Endothelial cell of umbilical vein (primary cell): ENCODE data around the gene IPO9. TPM values are rescaled to one million over a fixed set of nuclear protein-coding genes. Genes with fewer than 3 reads are reported as not detected.

Source experiments
- BruUV-seq: library from RNA; stranded (reverse); fragments of 400-500 nt; replicated peaks from 2 replicates; lab custom pipeline; 2021; lab: Mats Ljungman, UMichigan
- CTCF ChIA-PET: fragments of 300-600, 350-600 bp; sonication (Branson Sonifier 250); formaldehyde crosslinking; loops from one replicate; lab custom pipeline; 2021; ENCODE audit warnings: antibody characterized with exemption, inconsistent platforms; lab: Charles Lee
- POLR2A ChIA-PET: fragments of 300-600, 350-600 bp; sonication (Branson Sonifier 250); formaldehyde crosslinking; loops from one replicate; lab custom pipeline; 2021; ENCODE audit warnings: antibody characterized with exemption, inconsistent platforms; lab: Charles Lee
- DNase-seq: peaks from one replicate; pipeline ENCODE4 v3.0.0-alpha.2; 2011; ENCODE audit warnings: low read depth, low spot score
- FAIRE-seq: peaks from 2 replicates; lab custom pipeline; 2011; peaks lifted over from hg19 to GRCh38; lab: Jason Lieb, UNC
- H2AFZ ChIP-seq: 2 replicates; pipeline ENCODE4 v1.6.0; 2012; ENCODE audit warnings: low read depth, low read length, control low read depth, inconsistent platforms
- H3K27ac ChIP-seq: 2 replicates; pipeline ENCODE4 v1.5.1; 2011; ENCODE audit warnings: low read depth, mild to moderate bottlenecking, control low read depth, low read length, moderate library complexity; ENCODE audit not compliant: insufficient read depth
- H3K27me3 ChIP-seq, 2 experiments: 2 replicates each; pipeline versions ENCODE4 v1.6.0 to v1.6.1; 2011; ENCODE audit warnings: low read length in 2 of 2, mixed read lengths in 1 of 2; ENCODE audit not compliant: control insufficient read depth in 2 of 2, insufficient read depth in 2 of 2
- H3K36me3 ChIP-seq, 2 experiments: 2 replicates in 1 of 2; 3 replicates in 1 of 2; pipeline ENCODE4 v1.5.1; 2011; ENCODE audit warnings: low read length in 2 of 2, mild to moderate bottlenecking in 1 of 2, moderate library complexity in 1 of 2; ENCODE audit not compliant: control insufficient read depth in 2 of 2, insufficient read depth in 2 of 2; ENCODE audit errors: extremely low read depth in 1 of 2
- H3K4me1 ChIP-seq: 3 replicates; pipeline ENCODE4 v1.5.1; 2011; ENCODE audit warnings: mild to moderate bottlenecking, low read length; ENCODE audit not compliant: control insufficient read depth, insufficient read depth; ENCODE audit errors: extremely low read depth
- H3K4me2 ChIP-seq: 2 replicates; pipeline ENCODE4 v1.6.1; 2011; ENCODE audit warnings: low read length, control low read depth, mixed read lengths; ENCODE audit not compliant: insufficient read depth
- H3K4me3 ChIP-seq, 3 experiments: fragments of 200-600 bp in 1 of 3; sonication (generic), shearing (Covaris generic) in 1 of 3; replicated peaks in 1 of 3; 2 replicates each; pipeline ENCODE4 v1.5.1; 2011 to 2016; ENCODE audit warnings: control low read depth in 3 of 3, low read length in 3 of 3, mild to moderate bottlenecking in 2 of 3, inconsistent platforms in 1 of 3, low read depth in 1 of 3, moderate library complexity in 1 of 3; ENCODE audit not compliant: insufficient read depth in 1 of 3
- H3K79me2 ChIP-seq: 2 replicates; pipeline ENCODE4 v1.6.0; 2012; ENCODE audit warnings: low read length, inconsistent platforms; ENCODE audit not compliant: control insufficient read depth, insufficient read depth
- H3K9ac ChIP-seq: replicated peaks from 2 replicates; pipeline ENCODE3; 2011; ENCODE audit warnings: low read length, control low read depth; ENCODE audit not compliant: insufficient read depth; ENCODE audit errors: extremely low read depth
- H3K9me1 ChIP-seq: replicated peaks from 3 replicates; pipeline ENCODE4 v1.6.0; 2011; ENCODE audit warnings: mild to moderate bottlenecking, low read length; ENCODE audit not compliant: control insufficient read depth, insufficient read depth; ENCODE audit errors: extremely low read depth
- H3K9me3 ChIP-seq: replicated peaks from 2 replicates; pipeline ENCODE4 v1.5.1; 2012; ENCODE audit warnings: low read length, inconsistent platforms; ENCODE audit not compliant: control insufficient read depth, insufficient read depth
- H4K20me1 ChIP-seq: replicated peaks from 2 replicates; pipeline ENCODE3; 2011; ENCODE audit warnings: mild to moderate bottlenecking, low read length; ENCODE audit not compliant: control insufficient read depth, insufficient read depth; ENCODE audit errors: extremely low read depth
- CTCF ChIP-seq, 2 donors: IDR thresholded peaks; 1 replicate in 1 of 2; 2 replicates in 1 of 2; pipeline ENCODE4 v1.5.1; 2011; ENCODE audit warnings: low read length in 2 of 2, mild to moderate bottlenecking in 2 of 2, moderate library complexity in 2 of 2, control low read depth in 1 of 2, inconsistent platforms in 1 of 2, low read depth in 1 of 2; ENCODE audit not compliant: insufficient read depth in 1 of 2; ENCODE audit errors: extremely low read depth in 1 of 2
- EZH2 ChIP-seq: IDR thresholded peaks from 2 replicates; pipeline ENCODE4 v1.6.1; 2012; ENCODE audit warnings: borderline replicate concordance, low read depth, mild to moderate bottlenecking, moderate library complexity, low read length, inconsistent platforms; ENCODE audit not compliant: severe bottlenecking
- FOS ChIP-seq: IDR thresholded peaks from 2 replicates; pipeline ENCODE4 v1.6.1; 2011; ENCODE audit warnings: mild to moderate bottlenecking, low read length, moderate library complexity, borderline replicate concordance; ENCODE audit not compliant: insufficient read depth
- GATA2 ChIP-seq: IDR thresholded peaks from 2 replicates; pipeline ENCODE4 v1.7.0; 2011; ENCODE audit warnings: low read depth, mild to moderate bottlenecking, moderate library complexity, mixed read lengths, low read length; ENCODE audit not compliant: insufficient read length, insufficient read depth
- JUN ChIP-seq: IDR thresholded peaks from 2 replicates; pipeline ENCODE4 v1.6.1; 2011; ENCODE audit warnings: borderline replicate concordance, low read depth; ENCODE audit not compliant: insufficient read length, insufficient read depth
- MYC ChIP-seq: IDR thresholded peaks from one replicate; pipeline ENCODE4 v1.6.1; 2011; ENCODE audit warnings: mild to moderate bottlenecking, low read depth, low read length
- POLR2A ChIP-seq: IDR thresholded peaks from 2 replicates; pipeline ENCODE4 v1.6.1; 2012; ENCODE audit warnings: low read depth, mild to moderate bottlenecking, control low read depth, low read length
- POLR2AphosphoS5 ChIP-seq: IDR thresholded peaks from 2 replicates; pipeline ENCODE4 v1.6.1; 2012; ENCODE audit warnings: low read depth, mild to moderate bottlenecking, control low read depth, low read length, moderate library complexity; ENCODE audit not compliant: insufficient read depth
- dilution Hi-C: fragments of 300-500 bp; cut with MboI; formaldehyde crosslinking; loops from one replicate; pipeline ENCODE4 v1.15.0; 2019; ENCODE audit warnings: low sequenced_read_pairs; ENCODE audit not compliant: extremely low pct_ligation_motif_present
- intact Hi-C: fragments of 100-400 bp; cut with micrococcal nuclease; formaldehyde crosslinking; loops from one replicate; pipeline ENCODE4 v1.10.0; 2022
- polyA plus RNA-seq, 4 experiments: library from polyadenylated mRNA; depleted of rRNA in 3 of 4; stranded (reverse) in 3 of 4; unstranded in 1 of 4; fragments of >200 nt; gene quantifications; 2 replicates each; pipeline versions ENCODE4 v1.2.1 to v1.2.3, GENCODE V29; 2011 to 2012; ENCODE audit warnings: missing spikeins in 1 of 4
- total RNA-seq: library from RNA; stranded (reverse); gene quantifications from 2 replicates; pipeline ENCODE4 v1.2.3, GENCODE V29; 2021
- TF ChIP-seq, protein P1 (sequence below): IDR thresholded peaks from 2 replicates; pipeline ENCODE4 v1.6.1; 2011; ENCODE audit not compliant: insufficient read depth, insufficient read length

The IPO9 gene
- total and polyA plus RNA-seq, 2 donors (not counting 3 experiments of a cell fraction or from before 2014, with no cell fraction given): 53.4 to 104 TPM

DNA sequence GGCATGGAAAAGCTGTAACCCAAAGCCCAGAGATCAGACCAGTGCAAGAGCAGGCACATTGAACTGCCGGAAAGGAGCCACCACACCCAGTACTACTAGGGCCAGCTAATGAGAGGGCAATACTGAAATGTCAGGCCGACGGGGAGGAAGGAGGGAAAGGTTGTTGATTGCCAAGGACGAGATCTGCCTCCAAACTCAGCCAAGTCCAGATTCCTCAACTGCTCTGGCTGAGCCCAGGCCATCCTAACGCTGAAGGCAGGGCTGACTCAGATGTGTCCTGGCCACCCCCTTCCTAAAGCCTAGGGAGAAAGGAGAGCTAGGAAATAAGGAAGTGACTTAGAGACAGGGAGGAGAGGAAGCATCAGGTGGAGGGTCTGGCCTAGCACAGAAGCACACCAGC lies 42.1 kb upstream of the IPO9 start:
- Histone ChIP-seq H3K9me3 (no peaks in the 10 kb centered on the region), H3K9ac (no peak overlapping the region), H3K27me3 (no peaks in the 10 kb centered on the region), H3K79me2 (peaks cover 9% of the 10 kb centered on the region), H3K27ac (no peak overlapping the region), H3K9me1 (no peaks in the 10 kb centered on the region), H3K4me1 (peaks cover 37% of the 10 kb centered on the region), H4K20me1 (no peaks in the 10 kb centered on the region), H3K4me3 (no peak overlapping the region), H3K36me3 (peaks cover 32 to 38% of the 10 kb centered on the region in 2 experiments), H2AFZ (no peak overlapping the region), H3K4me2 (no peak overlapping the region)
- ChIA-PET CTCF (interaction anchor here (0.6 to 20.2 kb wide), 5 partner anchors 8 to 183 kb away, joined by 3 to 970 read pairs (median 3); no protein-coding TSS in a partner anchor), POLR2A (no interaction called here)
- FAIRE-seq (no peak), DNase-seq (no peak)
- TF ChIP-seq POLR2AphosphoS5: no peak
- no peak for TF ChIP-seq FOS
- no peak for TF ChIP-seq GATA2
- TF ChIP-seq MYC: no peak
- TF ChIP-seq, protein P1, sequence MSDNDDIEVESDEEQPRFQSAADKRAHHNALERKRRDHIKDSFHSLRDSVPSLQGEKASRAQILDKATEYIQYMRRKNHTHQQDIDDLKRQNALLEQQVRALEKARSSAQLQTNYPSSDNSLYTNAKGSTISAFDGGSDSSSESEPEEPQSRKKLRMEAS: no peak
- TF ChIP-seq POLR2A: no peak
- TF ChIP-seq CTCF (IDR thresholded peaks at IDR 0.05; ENCODE audit: extremely low read depth in 1 of 2, insufficient read depth in 1 of 2, low read depth in 1 of 2, low read length in 2 of 2): no peak
- no peak for TF ChIP-seq JUN
- TF ChIP-seq EZH2: no peak
- dilution Hi-C loops: no loop called here
- intact Hi-C loops: no loop called here
- no TSS peak for BruUV-seq
